Measurements from ENCODE around the gene PSAP. TPM values are rescaled to one million over a fixed set of nuclear protein-coding genes. Genes with fewer than 3 reads are reported as not detected.

Gene PSAP
- total and polyA plus RNA-seq, 2 experiments from 2014 or later = 151 to 391 TPM

DNA sequence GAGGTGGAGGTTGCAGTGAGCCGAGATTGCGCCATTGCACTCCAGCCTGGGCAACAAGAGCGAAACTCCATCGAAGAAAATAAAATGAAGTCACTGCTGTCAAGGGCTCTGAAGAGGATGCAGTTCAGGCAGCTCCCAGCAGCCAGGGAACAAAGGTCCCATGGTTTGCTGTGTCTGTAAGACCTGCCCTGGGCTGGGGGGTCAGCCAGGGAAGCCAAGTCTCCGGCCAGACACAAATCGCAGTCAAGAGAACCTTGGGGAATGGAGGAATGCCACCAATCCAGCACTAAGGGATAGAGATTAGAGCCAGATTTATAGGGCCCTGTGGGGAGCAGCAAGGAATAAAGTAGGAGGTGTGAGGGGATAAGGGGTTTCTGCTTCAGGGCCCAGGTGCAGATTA lies 48.8 kb downstream of the PSAP start (continued):
- TF ChIP-seq ZNF331 (CRISPR knock-in tag; IDR thresholded peaks at IDR 0.05; ENCODE audit: low read depth) (no peak), CREB1 (CRISPR knock-in tag; IDR thresholded peaks at IDR 0.05; ENCODE audit: low read depth) (no peak), POLR2AphosphoS5 (IDR thresholded peaks at IDR 0.05; ENCODE audit: low read depth) (no peak), NANOG (IDR thresholded peaks at IDR 0.05; ENCODE audit: borderline replicate concordance) (no peak)
- TF ChIP-seq, protein P1, sequence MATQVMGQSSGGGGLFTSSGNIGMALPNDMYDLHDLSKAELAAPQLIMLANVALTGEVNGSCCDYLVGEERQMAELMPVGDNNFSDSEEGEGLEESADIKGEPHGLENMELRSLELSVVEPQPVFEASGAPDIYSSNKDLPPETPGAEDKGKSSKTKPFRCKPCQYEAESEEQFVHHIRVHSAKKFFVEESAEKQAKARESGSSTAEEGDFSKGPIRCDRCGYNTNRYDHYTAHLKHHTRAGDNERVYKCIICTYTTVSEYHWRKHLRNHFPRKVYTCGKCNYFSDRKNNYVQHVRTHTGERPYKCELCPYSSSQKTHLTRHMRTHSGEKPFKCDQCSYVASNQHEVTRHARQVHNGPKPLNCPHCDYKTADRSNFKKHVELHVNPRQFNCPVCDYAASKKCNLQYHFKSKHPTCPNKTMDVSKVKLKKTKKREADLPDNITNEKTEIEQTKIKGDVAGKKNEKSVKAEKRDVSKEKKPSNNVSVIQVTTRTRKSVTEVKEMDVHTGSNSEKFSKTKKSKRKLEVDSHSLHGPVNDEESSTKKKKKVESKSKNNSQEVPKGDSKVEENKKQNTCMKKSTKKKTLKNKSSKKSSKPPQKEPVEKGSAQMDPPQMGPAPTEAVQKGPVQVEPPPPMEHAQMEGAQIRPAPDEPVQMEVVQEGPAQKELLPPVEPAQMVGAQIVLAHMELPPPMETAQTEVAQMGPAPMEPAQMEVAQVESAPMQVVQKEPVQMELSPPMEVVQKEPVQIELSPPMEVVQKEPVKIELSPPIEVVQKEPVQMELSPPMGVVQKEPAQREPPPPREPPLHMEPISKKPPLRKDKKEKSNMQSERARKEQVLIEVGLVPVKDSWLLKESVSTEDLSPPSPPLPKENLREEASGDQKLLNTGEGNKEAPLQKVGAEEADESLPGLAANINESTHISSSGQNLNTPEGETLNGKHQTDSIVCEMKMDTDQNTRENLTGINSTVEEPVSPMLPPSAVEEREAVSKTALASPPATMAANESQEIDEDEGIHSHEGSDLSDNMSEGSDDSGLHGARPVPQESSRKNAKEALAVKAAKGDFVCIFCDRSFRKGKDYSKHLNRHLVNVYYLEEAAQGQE (IDR thresholded peaks at IDR 0.05; ENCODE audit: unreplicated experiment) = no peak

DNA sequence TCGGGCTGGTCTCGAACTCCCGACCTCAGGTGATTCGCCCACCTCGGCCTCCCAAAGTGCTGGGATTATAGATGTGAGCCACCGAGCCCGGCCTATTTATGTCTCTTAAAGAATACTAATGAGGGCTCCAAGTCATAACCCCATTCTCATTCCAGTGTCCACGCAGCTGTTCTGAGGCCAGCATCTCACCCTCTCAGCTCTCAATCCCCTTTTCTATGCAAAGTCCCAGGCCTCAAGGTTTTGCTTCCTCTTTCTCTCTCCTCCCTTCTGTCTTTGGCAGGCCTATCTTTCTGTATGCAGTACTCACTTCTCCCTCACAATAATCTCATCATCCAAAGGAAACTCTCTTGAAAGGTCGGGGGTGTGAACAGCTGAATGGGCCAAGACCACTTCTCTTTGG lies 49.7 kb downstream of the PSAP start:
- no peaks in the 10 kb centered on the region for H3K79me2 ChIP-seq (replicated peaks; ENCODE audit: insufficient read depth)
- H3K27ac ChIP-seq (ENCODE audit: low read depth) = no peak overlapping the region
- Mint-ChIP-seq H3K27ac (no peak overlapping the region), H3K4me1 (peaks cover 3% of the 10 kb centered on the region; the same call in 2 of the 3 replicates), H3K9me3 (no peaks in the 10 kb centered on the region), H3K36me3 (ENCODE audit: low read depth) (no peaks in the 10 kb centered on the region), H3K27me3 (ENCODE audit: insufficient read depth, low read depth, poor library complexity) (peaks cover 15% of the 10 kb centered on the region), H3K4me3 (no peak overlapping the region)
- H3K4me3 ChIP-seq = no peak overlapping the region
- H3F3A ChIP-seq (replicated peaks; ENCODE audit: low read depth) = no peaks in the 10 kb centered on the region
- H3K4me1 ChIP-seq (ENCODE audit: insufficient read depth) = no peaks in the 10 kb centered on the region
- H3K4me2 ChIP-seq = no peak overlapping the region
- H3K36me3 ChIP-seq (ENCODE audit: insufficient read depth) = no peaks in the 10 kb centered on the region
- no peaks in the 10 kb centered on the region; the same call in 1 of the 2 replicates for H4K20me1 ChIP-seq (replicated peaks; ENCODE audit: insufficient read depth)
- no peak for DNase-seq (ENCODE audit: low spot score)
- peaks cover 3% of the 10 kb centered on the region; the same call in 1 of the 2 replicates for H3K27me3 ChIP-seq (ENCODE audit: insufficient read depth)
- no peak for ATAC-seq
- H3K9me2 ChIP-seq (ENCODE audit: insufficient read depth) = no peaks in the 10 kb centered on the region
- no peak overlapping the region for H2AFZ ChIP-seq
- TF ChIP-seq NANOG (IDR thresholded peaks at IDR 0.05; ENCODE audit: borderline replicate concordance) (no peak), CREB1 (CRISPR knock-in tag; IDR thresholded peaks at IDR 0.05; ENCODE audit: low read depth) (no peak), JUNB (IDR thresholded peaks at IDR 0.05; ENCODE audit: unreplicated experiment) (no peak), ZNF331 (CRISPR knock-in tag; IDR thresholded peaks at IDR 0.05; ENCODE audit: low read depth) (no peak), POLR2AphosphoS5 (IDR thresholded peaks at IDR 0.05; ENCODE audit: low read depth) (no peak), EZH2phosphoT487 (IDR thresholded peaks at IDR 0.05; ENCODE audit: unreplicated experiment) (no peak), ZNF114 (CRISPR knock-in tag; IDR thresholded peaks at IDR 0.05) (no peak), EZH2 (IDR thresholded peaks at IDR 0.05; ENCODE audit: low read depth, unreplicated experiment) (no peak)
- TF ChIP-seq, protein P2, sequence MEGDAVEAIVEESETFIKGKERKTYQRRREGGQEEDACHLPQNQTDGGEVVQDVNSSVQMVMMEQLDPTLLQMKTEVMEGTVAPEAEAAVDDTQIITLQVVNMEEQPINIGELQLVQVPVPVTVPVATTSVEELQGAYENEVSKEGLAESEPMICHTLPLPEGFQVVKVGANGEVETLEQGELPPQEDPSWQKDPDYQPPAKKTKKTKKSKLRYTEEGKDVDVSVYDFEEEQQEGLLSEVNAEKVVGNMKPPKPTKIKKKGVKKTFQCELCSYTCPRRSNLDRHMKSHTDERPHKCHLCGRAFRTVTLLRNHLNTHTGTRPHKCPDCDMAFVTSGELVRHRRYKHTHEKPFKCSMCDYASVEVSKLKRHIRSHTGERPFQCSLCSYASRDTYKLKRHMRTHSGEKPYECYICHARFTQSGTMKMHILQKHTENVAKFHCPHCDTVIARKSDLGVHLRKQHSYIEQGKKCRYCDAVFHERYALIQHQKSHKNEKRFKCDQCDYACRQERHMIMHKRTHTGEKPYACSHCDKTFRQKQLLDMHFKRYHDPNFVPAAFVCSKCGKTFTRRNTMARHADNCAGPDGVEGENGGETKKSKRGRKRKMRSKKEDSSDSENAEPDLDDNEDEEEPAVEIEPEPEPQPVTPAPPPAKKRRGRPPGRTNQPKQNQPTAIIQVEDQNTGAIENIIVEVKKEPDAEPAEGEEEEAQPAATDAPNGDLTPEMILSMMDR (conservative IDR thresholded peaks at IDR 0.05; ENCODE audit: low read depth in 2 of 2) = no peak
- TF ChIP-seq, protein P1 (IDR thresholded peaks at IDR 0.05; ENCODE audit: unreplicated experiment) = no peak
- TF ChIP-seq, protein P3, sequence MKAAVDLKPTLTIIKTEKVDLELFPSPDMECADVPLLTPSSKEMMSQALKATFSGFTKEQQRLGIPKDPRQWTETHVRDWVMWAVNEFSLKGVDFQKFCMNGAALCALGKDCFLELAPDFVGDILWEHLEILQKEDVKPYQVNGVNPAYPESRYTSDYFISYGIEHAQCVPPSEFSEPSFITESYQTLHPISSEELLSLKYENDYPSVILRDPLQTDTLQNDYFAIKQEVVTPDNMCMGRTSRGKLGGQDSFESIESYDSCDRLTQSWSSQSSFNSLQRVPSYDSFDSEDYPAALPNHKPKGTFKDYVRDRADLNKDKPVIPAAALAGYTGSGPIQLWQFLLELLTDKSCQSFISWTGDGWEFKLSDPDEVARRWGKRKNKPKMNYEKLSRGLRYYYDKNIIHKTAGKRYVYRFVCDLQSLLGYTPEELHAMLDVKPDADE (IDR thresholded peaks at IDR 0.05) = no peak
